GM19240 (cell line): ENCODE measurements around the gene PPP1R26.

Experiments
- DNase-seq: peaks from one replicate; pipeline ENCODE4 v3.0.0; 2011; ENCODE audit warnings: low spot score; ENCODE audit not compliant: insufficient read length

Gene PPP1R26

DNA sequence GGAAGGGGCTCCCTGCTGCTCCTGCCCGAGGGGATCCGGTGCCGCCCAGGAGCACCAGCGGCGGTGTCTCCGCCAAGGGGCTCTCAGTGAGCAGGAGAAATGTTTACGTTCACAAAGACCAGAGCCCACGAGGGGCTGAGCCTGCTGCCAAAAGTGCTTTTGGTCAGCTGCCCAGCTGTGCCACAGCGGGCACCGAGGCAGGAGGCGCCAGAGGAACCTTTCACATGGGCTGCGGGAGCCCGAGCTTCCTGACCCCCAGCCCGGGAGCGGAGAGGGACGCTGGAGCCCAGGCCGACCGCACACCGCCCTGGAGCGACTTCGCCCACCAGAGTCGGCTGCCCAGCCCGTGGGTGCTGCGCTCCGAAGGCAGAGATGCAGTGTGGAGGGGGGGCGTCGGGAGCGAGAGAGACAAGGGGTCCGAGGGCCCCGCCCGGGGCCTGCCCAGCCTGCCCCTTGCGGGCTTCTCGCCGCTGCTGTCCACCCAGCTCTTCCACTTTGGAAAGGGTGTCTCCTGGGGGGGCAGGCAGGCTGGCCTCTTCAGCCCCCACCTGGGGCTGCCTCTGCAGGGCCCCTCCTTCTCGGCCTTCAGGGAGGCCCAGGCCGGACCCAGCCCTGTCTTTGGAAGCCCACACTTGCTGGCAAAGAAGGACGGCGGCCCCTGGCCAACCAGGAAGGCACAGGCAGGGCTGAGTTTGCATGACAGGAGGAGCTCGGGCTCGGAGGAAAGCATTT, 7.9 kb downstream of the PPP1R26 start:
- DNase-seq, result no peak

DNA sequence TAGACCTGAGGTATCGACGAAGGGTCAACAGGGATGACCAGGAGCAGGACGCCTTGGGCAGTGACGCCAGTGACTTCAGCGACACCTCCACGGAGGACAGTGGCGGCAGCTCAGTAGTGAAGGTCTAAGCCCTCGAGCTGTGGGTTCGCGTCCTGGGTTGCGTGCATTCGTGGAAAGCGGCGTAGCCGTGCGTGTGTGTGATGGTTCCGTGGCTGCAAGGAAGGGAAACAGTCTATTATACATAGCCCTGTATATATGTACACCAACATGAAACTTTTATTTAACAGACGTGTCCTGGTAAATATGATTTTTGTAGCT, 8.4 kb downstream of the PPP1R26 start:
- no peak for DNase-seq

DNA sequence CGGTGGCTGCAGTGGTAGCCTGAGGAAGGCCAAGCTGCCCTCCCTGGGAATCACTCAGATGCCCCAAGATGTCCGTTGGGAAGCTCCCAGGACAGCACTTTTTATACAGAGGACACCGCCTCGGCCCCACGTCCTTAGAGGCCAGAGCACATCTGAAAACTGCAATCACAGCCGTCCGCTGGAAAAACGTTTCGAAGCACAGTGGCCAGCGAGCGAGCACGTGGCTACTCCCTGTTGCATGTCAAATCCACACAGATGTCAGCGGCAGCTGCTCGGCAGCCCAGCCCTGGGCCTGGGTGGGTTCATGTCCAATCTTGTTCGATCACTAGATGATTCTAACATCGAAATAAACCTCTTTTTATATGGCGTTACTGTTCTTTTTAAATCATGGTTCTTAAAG, 8.9 kb downstream of the PPP1R26 start:
- no peak for DNase-seq

DNA sequence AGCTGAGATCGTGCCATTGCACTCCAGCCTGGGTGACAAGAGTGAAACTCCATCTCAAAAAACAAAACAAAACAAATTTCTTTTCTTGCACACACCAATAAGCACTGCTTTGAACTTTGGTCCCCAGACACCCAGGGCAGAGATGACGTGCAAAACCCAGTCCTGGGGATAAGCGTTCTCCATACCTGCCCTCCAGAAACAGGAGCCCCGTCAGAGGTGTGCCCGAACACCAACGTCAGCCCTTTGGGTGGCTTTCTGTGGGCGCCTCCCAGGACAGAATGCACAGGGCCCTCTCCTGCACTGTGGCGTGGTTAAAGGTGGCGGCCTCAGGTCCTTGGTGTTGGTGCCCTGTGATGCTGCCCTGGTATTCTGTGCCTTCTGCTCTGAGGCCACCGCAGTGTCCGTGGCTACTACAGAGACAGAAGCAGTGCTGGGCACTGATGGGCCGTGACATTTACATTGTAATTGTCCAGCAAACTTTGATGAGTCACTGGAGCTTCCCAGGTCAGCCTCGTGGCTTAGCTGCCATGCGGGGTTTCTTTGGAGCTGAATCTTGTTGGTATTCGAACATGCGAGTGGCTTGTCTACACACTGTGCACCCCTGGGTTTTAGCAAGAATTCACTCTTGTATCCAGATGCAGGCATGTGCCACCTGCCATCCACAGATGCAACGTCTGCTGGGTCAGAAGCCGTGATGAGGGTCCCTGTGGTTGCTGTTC, 9.8 kb downstream of the PPP1R26 start:
- no peak for DNase-seq

DNA sequence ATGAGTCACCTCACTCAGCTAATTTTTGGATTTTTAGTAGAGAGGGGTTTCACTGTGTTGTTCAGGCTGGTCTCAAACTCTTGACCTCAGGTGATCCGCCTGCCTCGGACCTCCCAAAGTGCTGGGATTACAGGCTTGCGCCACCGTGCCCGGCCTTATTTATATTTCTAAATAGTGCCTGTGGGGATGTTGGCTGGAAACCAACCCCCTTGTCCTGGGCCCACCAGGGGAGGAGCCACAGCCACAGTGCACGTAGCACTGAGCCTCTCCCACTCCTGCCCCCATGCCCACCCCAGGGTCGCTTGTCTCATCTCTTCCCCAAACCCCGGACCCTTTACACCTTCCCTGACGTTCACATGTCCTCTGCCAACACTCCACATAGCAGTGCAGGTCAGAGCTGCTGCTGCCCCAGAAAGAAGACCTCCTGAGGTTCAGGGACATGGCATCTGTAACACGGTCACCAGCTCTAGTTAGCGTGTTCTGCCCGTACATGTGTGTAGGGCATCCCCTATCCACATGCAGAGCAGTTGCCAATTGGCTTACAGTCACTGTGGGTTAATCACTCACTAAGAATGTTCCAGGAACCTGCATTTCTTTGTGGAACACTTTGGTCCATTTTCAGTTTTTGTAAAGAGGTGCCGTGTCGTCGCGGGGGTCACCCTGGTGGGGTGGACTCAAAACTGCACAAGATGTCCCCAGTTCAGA, 10.7 kb downstream of the PPP1R26 start:
- DNase-seq, result no peak

DNA sequence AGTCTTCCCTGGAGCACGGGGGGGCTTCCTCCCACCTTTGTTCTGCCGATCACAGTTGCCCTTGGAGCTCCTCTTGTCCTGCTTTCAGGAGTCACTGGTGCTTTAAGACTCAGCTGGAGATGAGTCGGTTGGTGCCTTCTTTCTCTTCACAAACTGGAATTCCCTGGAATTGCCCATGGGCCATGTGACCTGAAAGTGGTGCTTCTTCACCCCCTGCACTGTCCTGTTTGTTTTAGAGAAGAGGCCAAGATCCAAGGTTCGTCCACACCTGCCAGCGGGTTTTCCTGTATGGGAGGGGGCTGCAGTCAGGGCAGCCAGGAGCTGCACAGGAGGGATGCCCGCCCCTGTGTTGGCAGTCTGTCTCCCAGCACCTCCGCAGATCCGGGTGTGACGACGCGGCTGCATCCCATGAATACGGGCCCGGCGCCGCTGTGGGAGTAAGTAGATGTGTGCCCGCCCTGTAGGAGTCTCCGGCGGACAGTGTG, 11.4 kb downstream of the PPP1R26 start:
- no peak for DNase-seq

DNA sequence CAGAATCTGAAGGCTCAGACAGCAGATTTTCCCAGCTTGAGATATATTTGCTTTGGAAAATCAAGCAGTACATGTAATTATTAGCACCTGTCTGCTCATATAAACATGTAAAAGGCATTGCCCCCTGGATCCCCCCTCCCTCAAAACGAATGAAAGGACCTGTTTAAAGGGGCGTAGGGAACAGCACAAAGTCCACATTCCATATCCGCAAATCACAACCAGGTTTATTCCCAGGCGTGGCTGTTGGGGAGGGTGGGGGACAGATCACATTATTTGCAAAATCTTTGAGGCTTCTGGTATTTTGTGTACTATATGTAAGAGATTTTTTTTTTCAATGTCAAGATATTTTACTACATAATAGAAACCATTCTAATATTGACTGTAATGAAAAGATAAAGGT, 12.2 kb downstream of the PPP1R26 start:
- DNase-seq, result no peak

DNA sequence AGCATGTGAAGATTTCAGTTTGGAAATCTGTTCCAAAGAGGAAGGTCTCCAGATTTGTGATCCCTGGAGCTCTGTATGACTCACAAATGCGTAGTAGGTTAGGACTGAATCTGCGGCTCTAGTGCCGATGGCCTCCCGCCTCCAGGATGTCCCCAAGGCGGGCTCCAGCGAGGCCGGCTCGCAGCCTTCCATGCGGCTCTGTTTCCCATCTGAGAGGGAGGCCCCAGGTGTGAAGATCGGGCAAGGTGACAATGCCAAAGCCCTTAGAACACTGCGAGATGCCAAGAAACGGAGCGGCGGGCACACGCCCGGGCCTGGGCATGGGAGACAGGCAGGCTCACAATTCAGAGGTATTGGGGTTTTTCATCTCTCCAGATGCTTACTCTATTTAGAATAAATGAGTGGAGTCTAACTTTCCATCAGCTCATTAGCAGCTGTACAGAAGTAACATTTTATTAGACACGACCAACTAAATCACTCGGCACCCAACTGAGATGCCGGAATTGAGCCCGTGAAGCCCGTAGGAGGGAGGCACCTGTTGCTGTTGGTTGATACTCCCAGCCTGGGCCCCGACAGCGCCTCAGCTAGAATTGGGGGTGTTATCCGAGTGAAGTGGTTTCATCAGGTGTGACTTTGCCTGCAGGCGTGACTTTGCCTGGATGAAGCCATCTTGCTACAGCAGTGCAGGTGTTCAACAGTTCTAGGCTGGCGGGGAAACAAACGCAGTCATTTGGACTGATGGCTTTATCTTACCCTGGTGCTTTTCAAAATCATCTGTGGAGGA, 13.5 kb downstream of the PPP1R26 start:
- DNase-seq, result no peak

DNA sequence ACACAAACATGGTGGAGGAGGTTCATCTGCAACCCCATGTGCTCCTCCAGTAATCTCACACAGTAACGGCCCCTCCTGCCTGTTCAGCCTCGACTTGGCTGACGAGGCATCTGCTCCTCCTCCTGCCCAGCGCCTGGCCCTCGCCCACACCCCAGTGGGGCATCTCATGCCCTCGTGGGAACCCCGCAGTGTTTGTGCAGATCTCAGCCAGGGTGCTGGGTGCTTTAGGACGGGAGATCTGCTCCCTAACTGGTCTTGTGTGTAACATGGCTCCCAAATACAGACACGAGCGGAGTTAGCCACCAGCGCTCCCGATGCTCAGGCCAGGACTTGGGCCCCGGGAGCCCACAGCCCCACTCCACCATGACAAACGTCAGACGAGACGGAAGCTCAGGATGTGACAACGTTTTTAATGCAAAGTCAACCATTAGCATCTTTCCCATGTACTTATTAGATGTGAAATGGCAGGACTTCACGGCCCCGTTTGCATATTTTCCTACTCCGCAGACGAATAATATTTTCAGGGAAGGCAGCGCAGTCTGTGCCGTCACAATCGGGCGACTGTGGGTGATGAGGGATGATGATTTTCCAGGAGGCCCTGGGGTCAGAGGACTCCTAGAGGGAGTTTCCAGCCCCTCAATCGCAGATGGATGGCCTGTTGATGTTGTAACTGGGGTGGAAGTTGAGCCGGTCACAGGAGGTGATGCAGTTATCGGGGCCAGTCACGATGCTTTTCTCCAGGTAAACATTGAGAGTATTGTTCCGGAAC, 15.4 kb downstream of the PPP1R26 start:
- no peak for DNase-seq

DNA sequence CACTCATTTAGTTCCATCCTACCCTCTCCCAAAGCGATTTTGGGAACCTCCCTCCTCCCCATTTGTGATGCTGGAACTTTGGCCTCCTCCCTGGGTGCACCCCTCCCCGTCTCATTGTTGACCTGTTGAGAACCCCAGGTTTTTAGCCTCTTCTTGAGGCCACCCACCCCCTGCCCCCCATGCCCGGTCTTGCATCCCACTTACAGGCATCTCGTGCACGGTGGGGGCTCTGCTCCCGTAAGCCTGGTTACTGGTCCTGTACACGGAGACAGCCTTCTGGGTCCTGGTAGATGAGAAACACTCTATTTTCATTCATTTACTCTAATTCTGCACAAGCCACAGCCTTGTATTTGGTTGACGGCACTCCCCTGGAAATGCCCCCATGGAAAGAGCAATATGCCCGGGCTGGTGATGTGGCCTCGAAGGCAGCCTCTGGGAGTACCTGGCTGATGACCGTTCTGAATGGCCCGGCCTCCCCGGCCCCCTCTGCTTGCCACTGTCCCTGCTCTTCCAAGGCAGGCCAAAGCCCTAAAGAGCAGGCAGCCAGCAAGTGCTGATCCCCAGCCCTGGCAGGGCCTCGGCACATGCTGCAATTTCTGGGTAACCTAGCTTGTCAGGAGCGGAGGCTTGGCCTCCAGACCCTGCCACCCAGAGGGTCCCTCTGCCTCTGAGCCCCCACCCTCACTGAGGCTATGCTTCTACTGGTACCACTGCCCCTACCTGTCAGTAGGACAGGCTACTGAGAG, 19.0 kb downstream of the PPP1R26 start:
- DNase-seq, result no peak

DNA sequence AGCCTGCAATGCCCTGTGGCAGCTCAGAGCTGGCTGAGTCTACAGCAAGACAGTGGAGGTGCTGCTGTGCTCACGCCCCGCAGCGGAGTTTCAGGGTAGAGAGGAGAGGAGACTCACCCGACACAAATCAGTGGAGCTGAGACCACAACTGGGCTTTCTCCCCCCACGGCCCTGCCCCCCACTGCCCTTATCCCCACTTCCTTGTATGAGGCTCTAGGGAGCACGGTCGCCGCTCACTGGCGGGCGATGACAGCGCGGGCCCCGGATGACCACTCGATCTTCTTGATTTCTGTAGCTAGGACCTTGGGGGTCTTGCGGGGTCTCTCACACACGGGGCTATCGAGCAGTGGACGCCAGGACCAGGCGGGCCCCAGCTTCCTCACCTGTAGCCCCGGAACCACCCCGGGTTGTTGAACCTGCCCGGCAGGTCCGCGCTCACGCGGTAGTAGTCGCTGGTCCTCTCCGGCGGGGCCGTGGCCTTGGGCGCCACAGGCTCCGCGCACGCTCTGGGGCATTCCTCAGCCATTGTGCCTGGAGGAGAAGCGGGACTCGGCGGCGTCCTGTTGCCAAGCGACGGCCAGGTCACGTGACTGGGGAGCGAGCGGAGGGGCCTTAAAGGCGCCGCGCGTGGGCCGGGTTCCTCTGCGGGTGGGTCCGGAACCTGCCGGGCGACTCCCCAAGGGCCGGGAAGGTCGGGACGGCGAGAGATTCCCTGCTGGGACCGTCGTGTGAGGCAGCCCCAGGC, 19.9 kb downstream of the PPP1R26 start:
- peak; percentile 58 for DNase-seq

DNA sequence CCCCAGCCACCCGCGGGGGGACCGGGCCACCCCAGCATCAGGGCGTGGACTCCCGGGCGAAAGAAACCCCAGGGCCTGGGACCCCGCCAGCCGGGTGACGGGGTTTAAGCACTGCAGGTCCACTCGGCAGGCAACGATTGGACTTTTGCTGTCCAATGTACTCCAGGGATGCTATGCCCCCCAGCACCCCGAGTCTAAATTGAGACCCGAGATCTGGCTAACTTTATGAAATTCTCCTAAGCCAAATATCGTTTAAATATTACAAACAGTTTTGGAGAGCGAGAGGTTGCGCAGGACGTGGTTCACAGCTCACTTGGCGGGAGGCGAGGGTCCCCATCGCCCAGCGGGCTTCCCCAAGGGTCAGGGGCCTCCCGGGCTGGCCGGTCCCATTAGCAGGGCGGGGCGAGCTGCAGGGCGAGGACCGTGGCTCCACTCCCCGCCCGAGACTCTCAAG, 20.5 kb downstream of the PPP1R26 start:
- DNase-seq, result no peak

DNA sequence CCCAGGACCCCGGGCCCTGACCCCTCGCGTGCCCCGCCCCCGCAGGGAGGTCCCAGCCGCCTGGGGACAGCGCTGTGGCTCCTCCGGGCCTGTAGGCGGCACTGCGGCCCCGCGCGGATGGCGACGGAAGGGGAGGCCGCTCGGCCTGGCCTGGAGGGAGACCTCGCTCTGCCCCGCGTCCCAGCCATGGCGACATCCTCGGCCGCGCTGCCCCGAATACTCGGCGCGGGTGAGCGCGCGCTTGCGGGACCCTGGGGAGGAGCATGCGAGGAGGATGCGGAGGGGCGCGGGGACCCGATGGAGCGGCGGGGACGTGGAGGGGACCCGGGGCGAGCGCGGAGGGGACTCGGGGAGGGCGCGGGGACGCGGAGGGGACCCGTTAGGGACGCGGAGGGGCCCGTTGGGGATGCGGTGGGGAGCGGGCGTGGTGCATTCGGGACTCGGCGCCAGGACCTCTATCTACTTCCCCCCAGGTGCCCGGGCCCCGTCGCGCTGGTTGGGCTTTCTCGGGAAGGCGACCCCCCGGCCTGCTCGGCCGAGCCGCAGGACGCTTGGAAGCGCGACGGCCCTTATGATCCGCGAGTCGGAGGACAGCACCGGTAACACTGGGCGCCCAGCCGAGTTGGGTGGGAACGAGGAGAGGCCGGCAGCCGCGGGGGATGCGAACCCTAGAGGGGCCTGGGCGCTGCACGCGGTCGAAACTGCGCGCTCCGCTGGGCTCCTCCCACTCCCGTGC, 21.1 kb downstream of the PPP1R26 start, which contains the start of gene MRPS2:
TSS of gene MRPS2 (plus strand) at position 158 of the 736 bp plus-strand sequence. CDS start at position 187, 29 bp downstream.
- DNase-seq, result peak; percentile 82

DNA sequence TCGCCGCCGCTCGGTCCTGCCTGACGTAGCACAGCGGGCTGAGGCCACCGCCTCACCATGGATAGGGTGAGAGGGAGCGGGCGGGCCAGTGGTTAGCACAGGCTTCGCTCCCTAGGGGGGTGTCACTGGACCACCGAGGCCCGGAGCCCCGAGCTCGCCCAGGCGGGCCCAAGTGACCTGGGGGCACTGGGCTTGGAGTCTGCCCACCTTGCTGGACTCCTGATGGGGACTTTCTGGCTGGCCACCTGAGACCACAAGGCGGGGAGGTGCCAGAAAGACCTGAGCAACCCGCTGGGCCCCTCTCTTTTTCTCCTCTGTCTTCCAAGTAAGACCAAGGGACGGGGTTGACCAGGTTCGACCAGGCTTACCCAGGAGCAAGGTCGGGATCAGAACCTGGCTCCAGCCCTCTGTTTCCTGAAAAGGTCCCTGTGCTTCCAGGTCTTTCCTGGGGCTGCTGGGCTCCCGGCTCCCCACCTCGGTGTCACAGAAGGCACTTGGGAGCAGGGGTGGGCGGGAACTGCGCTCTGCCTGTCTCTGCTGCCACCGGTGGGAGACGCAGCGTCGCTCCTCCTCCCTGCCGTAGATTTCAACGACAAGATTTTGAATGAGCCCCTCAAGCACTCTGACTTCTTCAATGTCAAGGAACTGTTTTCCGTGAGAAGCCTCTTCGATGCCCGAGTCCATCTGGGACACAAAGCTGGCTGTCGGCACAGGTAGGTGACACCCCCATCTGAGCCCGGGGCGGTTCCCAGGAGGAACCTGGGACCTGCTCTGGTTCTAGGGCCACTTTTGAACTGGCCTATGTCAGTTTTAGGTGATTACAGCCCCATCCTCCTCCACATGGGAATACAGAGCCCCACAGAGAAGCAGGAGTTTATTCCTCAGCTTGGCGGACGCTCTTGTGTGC, 21.9 kb downstream of the PPP1R26 start:
- peak; percentile 58 for DNase-seq

DNA sequence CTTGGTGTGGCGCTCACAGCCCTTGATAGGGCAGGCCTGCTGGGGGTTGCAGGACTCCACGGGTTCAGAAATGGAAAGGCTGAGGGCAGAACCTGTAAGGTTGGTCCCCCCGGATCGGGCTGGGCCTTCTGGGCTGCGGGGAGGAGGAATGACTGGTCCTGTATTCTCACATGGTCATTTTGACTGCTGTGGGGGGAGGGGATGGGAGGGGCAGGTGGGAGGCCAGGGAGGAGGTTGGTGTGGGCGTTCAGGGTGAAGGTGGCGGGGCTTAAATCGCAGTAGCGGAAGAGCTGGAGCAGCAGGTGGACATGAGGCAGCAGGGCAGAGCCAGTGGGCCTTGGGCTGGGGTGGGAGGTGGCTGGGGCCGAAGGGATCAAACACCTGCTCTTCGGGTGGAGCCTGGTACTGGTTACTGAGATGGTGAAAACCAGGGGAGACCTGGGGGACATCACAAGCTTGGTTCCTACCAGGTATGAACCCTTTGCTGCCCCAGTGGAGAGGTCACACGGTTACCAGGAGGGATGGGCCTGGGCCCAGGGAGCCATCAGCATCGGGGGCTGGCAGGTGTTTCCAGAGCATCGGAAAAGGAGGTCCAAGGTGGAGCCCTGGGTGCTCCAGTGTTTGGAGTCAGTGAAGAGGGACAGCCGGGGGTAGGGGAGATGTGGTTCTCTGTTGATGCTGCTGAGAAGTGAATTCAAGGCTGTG, 22.7 kb downstream of the PPP1R26 start:
- no peak for DNase-seq

DNA sequence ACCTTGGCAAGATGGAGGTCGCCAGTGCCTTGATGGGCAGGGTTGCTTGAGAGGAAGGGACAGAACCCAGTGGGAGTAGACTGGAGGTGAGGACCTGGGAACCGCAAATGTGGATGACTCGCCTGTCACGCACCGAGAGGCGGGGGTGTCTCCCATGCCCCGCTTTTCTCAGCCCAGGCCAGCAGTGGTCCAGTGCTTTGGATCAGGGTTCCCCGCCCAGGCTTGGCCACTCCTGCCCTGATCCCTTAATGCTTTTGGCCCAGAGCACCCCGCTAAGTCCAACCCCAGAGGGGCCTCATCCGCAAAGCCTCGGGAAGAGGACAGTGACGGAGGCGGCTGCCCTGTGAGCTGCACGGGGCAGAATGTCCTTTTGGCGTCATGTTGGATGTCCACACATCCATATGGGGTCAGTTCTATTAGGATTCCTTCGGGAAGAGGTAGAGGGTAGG, 23.3 kb downstream of the PPP1R26 start:
- DNase-seq, result no peak
